ENCODE results near the gene OBSCN.

Gene OBSCN

DNA sequence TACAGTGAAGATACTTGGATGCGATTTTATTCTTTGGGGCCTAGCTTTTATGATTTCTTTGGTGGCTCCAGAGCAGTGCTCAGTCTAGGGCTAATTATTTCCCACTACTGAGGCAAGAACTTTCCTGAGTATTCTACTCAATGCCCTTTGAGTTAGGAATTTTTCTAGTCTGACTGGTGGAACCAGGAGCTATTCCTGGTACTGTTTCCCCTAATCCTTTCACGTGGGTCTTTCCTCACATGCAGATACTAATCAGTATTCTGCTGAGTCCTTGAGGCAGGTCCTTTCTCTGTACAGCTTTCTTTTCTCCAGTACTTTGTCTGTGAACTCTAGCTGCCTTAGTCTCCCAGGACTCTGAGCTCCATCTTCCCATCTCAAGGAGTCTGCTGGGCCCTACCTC, 122.0 kb downstream of the OBSCN start:
- no peak for DNase-seq (ENCODE audit: low spot score)

DNA sequence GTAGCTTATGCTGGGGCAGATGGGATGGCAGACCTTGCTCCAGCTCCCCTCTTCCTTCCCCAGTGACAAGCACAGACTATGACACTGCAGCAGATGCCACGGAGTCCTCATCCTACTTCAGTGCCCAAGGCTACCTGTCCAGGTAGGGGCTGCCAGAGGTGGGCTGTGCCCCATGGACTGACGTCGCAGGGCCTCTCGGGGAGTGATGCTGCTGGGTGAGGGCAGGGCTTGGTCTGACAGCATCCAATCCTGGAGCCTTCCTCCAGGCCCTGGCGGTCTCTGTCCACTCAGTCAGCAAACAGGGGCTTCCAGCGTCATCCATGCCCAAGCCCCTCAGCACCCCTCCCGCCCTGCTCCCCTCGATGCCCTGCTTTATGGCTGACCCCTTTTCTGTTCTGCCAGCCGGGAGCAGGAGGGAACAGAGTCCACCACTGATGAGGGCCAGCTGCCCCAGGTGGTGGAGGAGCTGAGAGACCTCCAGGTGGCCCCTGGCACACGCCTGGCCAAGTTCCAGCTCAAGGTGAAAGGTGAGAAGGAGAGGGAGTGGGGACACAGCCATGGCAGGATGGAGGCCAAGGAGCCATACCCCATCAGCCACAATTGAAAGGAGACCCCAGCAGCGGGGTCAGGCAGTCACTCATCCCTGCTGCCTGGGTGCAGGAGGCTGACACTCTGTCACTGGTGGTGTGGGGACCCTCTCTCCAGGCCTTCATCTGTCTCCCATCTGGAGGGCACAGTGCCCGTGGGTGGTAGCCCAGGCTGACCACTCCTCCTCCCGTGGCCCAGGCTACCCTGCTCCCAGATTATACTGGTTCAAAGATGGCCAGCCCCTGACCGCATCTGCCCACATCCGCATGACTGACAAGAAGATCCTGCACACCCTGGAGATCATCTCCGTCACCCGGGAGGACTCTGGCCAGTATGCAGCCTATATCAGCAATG, 125.2 kb downstream of the OBSCN start:
- no peak for DNase-seq (ENCODE audit: low spot score)

- DNase-seq (ENCODE audit: low spot score): no peak
Measured at GRCh38 chr1:228333739-228334115, 125.9 kb downstream of the OBSCN start.

- DNase-seq (ENCODE audit: low spot score): no peak
Measured at GRCh38 chr1:228334226-228334935, 126.5 kb downstream of the OBSCN start.

GRCh38 chr1:228334954-228335353, 127.1 kb downstream of the OBSCN start:
- DNase-seq (ENCODE audit: low spot score): no peak

DNA sequence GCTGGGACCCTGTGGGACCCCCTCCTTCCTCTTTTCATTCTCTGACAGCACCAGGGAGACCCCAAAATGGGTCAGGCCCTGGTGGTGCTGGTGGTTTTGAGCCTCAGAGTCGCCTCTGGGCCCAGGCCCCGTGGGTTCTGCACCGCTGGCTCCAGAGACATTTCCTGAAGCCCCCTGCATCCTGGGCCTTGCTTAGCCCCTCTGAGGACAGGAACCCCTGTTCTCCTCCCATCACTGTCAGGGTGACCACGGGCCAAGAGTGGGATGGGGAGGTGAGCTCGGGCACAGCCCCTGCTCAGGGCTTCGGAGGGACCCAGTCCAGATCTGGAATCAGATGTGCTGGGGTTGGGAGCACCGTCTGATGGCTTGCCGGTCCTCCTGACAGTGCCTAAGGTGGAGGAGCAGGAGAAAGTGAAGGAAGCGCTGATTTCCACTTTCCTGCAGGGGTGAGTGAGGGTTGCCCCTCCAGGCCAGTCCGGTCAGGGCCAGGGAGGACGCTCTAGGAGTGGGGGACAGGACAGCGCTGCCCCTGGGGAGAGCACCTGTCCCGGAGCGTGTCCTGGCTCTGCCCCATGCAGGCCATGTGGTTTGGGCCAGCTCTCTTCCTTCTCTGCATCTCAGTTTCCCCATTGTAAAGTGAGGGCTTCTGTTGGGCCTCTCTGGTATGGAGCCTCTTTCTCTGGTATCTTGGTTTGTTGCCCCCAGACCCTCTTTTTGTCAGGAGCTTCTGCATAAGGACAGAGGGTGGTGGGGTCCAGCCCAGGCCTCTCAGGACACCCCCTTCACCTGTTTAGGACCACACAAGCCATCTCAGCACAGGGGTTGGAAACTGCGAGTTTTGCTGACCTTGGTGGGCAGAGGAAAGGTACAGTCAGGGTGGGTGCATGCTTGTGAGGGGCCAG, 127.8 kb downstream of the OBSCN start:
- DNase-seq (ENCODE audit: low spot score): no peak

- no peak for DNase-seq (ENCODE audit: low spot score)
Measured at GRCh38 chr1:228336308-228337030, 128.6 kb downstream of the OBSCN start.

GRCh38 chr1:228337031-228337564, 129.3 kb downstream of the OBSCN start:
- DNase-seq (ENCODE audit: low spot score): no peak

GRCh38 chr1:228337711-228338520, 130.1 kb downstream of the OBSCN start:
- no peak for DNase-seq (ENCODE audit: low spot score)

- DNase-seq (ENCODE audit: low spot score): no peak
Measured at GRCh38 chr1:228338521-228339051, 130.7 kb downstream of the OBSCN start.

GRCh38 chr1:228339059-228339704, 131.3 kb downstream of the OBSCN start:
- no peak for DNase-seq (ENCODE audit: low spot score)

GRCh38 chr1:228339766-228340685, 132.2 kb downstream of the OBSCN start:
- DNase-seq (ENCODE audit: low spot score): no peak

- DNase-seq (ENCODE audit: low spot score): no peak
Measured at GRCh38 chr1:228340686-228341449, 133.0 kb downstream of the OBSCN start.

GRCh38 chr1:228341450-228341813, 133.6 kb downstream of the OBSCN start:
- no peak for DNase-seq (ENCODE audit: low spot score)

DNA sequence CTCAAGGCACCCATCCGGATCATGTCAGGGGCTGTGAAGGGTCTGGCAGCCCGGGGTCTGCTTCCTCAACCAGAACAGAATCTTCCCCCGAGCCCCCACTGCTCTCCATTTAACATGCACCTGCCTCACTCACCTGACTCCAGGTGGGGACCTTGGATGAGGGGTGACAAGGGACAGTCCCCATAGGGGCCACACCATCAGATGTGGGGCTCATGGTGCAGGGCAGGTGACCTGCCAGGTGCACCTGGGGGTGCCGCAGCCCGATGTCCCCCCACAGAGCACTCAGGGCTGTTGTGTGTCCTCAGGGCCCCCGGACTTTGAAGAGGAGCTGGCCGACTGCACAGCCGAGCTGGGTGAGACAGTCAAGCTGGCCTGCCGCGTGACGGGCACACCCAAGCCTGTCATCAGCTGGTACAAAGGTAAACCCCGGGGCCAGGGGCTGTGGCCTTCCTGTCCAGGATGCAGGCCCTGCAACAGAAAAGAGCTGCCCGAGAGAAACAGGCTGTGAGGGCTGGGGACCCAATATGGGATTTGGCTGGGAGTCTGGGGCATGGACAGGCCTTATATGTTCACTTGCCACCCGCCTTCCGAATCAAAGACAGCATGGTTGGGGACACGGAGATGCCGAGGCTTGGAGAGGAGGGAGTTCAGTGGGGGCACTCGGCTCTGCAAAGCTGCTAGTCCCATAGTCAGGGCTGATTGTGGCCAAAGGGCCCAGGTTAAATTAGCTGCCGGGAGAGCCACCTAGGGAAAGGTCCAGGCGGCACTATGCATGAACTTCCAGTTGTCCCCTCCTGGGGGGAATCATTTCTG, 134.2 kb downstream of the OBSCN start:
- DNase-seq (ENCODE audit: low spot score): no peak

- no peak for DNase-seq (ENCODE audit: low spot score)
Measured at GRCh38 chr1:228342627-228343190, 134.9 kb downstream of the OBSCN start.

All from kidney capillary endothelial cell (primary cell).